Duodenal mucosa (tissue), 2 donors: Measurements from ENCODE around the gene TXNDC16.
"Not testable (repeated sequence)": the region's sequence is repeated elsewhere in the genome, so short reads cannot be mapped to it uniquely, and the experiment has no call there.

ENCODE experiments used
- H3K27ac ChIP-seq: one replicate; pipeline ENCODE4 v1.7.0; 2013; ENCODE audit warnings: low read depth, low read length
- H3K27me3 ChIP-seq, 2 donors: one replicate each; pipeline ENCODE4 v1.7.0; 2013; ENCODE audit warnings: low read length in 2 of 2, control low read depth in 1 of 2; ENCODE audit not compliant: insufficient read depth in 2 of 2, control insufficient read depth in 1 of 2
- H3K36me3 ChIP-seq, 2 donors: one replicate each; pipeline ENCODE4 v1.7.0; 2013; ENCODE audit warnings: low read length in 2 of 2, control low read depth in 1 of 2; ENCODE audit not compliant: insufficient read depth in 2 of 2, control insufficient read depth in 1 of 2
- H3K4me1 ChIP-seq, 2 donors: one replicate each; pipeline ENCODE4 v1.7.0; 2013; ENCODE audit warnings: low read length in 2 of 2, control low read depth in 1 of 2; ENCODE audit not compliant: insufficient read depth in 2 of 2, control insufficient read depth in 1 of 2
- H3K4me3 ChIP-seq, 2 donors: one replicate each; pipeline ENCODE4 v1.7.0; 2013; ENCODE audit warnings: low read length in 2 of 2, low read depth in 1 of 2
- H3K9ac ChIP-seq, 2 donors: one replicate each; pipeline ENCODE4 v1.7.0; 2013; ENCODE audit warnings: low read length in 2 of 2, low read depth in 1 of 2
- H3K9me3 ChIP-seq, 2 donors: one replicate each; pipeline ENCODE4 v1.7.0; 2013; ENCODE audit warnings: low read length in 2 of 2, control low read depth in 1 of 2; ENCODE audit not compliant: control insufficient read depth in 1 of 2

Gene TXNDC16

GRCh38 chr14:52552063-52552988 lies at the start of gene TXNDC16, which contains the start of gene GPR137C:
TXNDC16 (minus strand) TSS chr14:52552505; CDS start chr14:52543557, 8,948 bp downstream.
GPR137C (plus strand) TSS chr14:52552836; CDS start chr14:52553148, 312 bp downstream.
- Histone ChIP-seq H3K4me3 (peak within 1 kb of the TSS; percentile 80 to 89), H3K9me3 (no peaks in the 10 kb centered on the region), H3K4me1 (peaks cover 21 to 23% of the 10 kb centered on the region in 2 donors), H3K27ac (peak within 1 kb of the TSS; percentile 82), H3K9ac (peak within 1 kb of the TSS; percentile 79 to 85), H3K27me3 (no peaks in the 10 kb centered on the region), H3K36me3 (no peaks in the 10 kb centered on the region)

GRCh38 chr14:52599974-52600373 lies 47.7 kb upstream of the TXNDC16 start:
- H3K4me1 ChIP-seq: no peaks in the 10 kb centered on the region

GRCh38 chr14:52598568-52598967 lies 46.3 kb upstream of the TXNDC16 start:
- no peaks in the 10 kb centered on the region for H3K27me3 ChIP-seq
- H3K9me3 ChIP-seq: no peaks in the 10 kb centered on the region
- no peaks in the 10 kb centered on the region for H3K36me3 ChIP-seq
- H3K4me1 ChIP-seq: no peaks in the 10 kb centered on the region
- no peak overlapping the region for H3K9ac ChIP-seq
- no peak overlapping the region for H3K27ac ChIP-seq
- H3K4me3 ChIP-seq: no peak overlapping the region

More at GRCh38 chr14:52599974-52600373, 47.7 kb upstream of the TXNDC16 start:
- Histone ChIP-seq H3K4me3 (no peak overlapping the region), H3K9ac (no peak overlapping the region), H3K27ac (no peak overlapping the region), H3K9me3 (no peaks in the 10 kb centered on the region), H3K27me3 (no peaks in the 10 kb centered on the region), H3K36me3 (no peaks in the 10 kb centered on the region)

- no peak overlapping the region for H3K27ac ChIP-seq
- H3K9me3 ChIP-seq: no peaks in the 10 kb centered on the region
- H3K4me1 ChIP-seq: no peaks in the 10 kb centered on the region
- no peaks in the 10 kb centered on the region for H3K27me3 ChIP-seq
- H3K4me3 ChIP-seq: no peak overlapping the region
- no peaks in the 10 kb centered on the region for H3K36me3 ChIP-seq
- H3K9ac ChIP-seq: no peak overlapping the region
Observed at GRCh38 chr14:52596861-52597260, 44.6 kb upstream of the TXNDC16 start.

- H3K27me3 ChIP-seq: no peaks in the 10 kb centered on the region
- no peaks in the 10 kb centered on the region for H3K36me3 ChIP-seq
- no peaks in the 10 kb centered on the region for H3K4me1 ChIP-seq
- H3K4me3 ChIP-seq: no peak overlapping the region
- no peak overlapping the region for H3K27ac ChIP-seq
- no peaks in the 10 kb centered on the region for H3K9me3 ChIP-seq
- H3K9ac ChIP-seq: no peak overlapping the region
Observed at GRCh38 chr14:52596320-52596719, 44.0 kb upstream of the TXNDC16 start.

- no peak overlapping the region for H3K9ac ChIP-seq
- H3K4me1 ChIP-seq: no peaks in the 10 kb centered on the region
- H3K36me3 ChIP-seq: no peaks in the 10 kb centered on the region
- H3K27ac ChIP-seq: no peak overlapping the region
- no peaks in the 10 kb centered on the region for H3K9me3 ChIP-seq
- no peaks in the 10 kb centered on the region for H3K27me3 ChIP-seq
- no peak overlapping the region for H3K4me3 ChIP-seq
Observed at GRCh38 chr14:52590318-52590717, 38.0 kb upstream of the TXNDC16 start.

- Histone ChIP-seq H3K9ac (no peak overlapping the region), H3K4me3 (no peak overlapping the region), H3K4me1 (no peaks in the 10 kb centered on the region)
Observed at GRCh38 chr14:52589646-52590045, 37.3 kb upstream of the TXNDC16 start.

GRCh38 chr14:52583544-52583943 lies 31.2 kb upstream of the TXNDC16 start:
- no peaks in the 10 kb centered on the region for H3K4me1 ChIP-seq
- H3K36me3 ChIP-seq: no peaks in the 10 kb centered on the region
- no peaks in the 10 kb centered on the region for H3K9me3 ChIP-seq
- H3K9ac ChIP-seq: no peak overlapping the region
- no peaks in the 10 kb centered on the region for H3K27me3 ChIP-seq
- no peak overlapping the region for H3K27ac ChIP-seq
- no peak overlapping the region for H3K4me3 ChIP-seq

More at GRCh38 chr14:52589646-52590045, 37.3 kb upstream of the TXNDC16 start:
- no peaks in the 10 kb centered on the region for H3K36me3 ChIP-seq
- no peak overlapping the region for H3K27ac ChIP-seq
- H3K27me3 ChIP-seq: no peaks in the 10 kb centered on the region
- no peaks in the 10 kb centered on the region for H3K9me3 ChIP-seq

- no peaks in the 10 kb centered on the region for H3K36me3 ChIP-seq
Observed at GRCh38 chr14:52575858-52576257, 23.6 kb upstream of the TXNDC16 start.

GRCh38 chr14:52568454-52568853 lies 16.1 kb upstream of the TXNDC16 start:
- H3K9ac ChIP-seq, H3K9me3 ChIP-seq, H3K36me3 ChIP-seq, H3K27me3 ChIP-seq, H3K4me1 ChIP-seq, H3K4me3 ChIP-seq, H3K27ac ChIP-seq: not testable (repeated sequence)

More at GRCh38 chr14:52575858-52576257, 23.6 kb upstream of the TXNDC16 start:
- Histone ChIP-seq H3K27ac (no peak overlapping the region), H3K27me3 (no peaks in the 10 kb centered on the region), H3K4me3 (no peak overlapping the region), H3K9me3 (peaks cover 0 to 6% of the 10 kb centered on the region in 2 donors), H3K4me1 (no peaks in the 10 kb centered on the region), H3K9ac (no peak overlapping the region)
